HAP-1 (cell line): ENCODE results near the gene DIO1.

ENCODE experiments used
- DNase-seq, 2 experiments: peaks; one replicate each; pipeline ENCODE4 v3.0.0-alpha.2; 2016 to 2020; ENCODE audit warnings: low spot score in 2 of 2
- H3K27me3 ChIP-seq: fragments of 250-450 bp; sonication (Bioruptor Pico); 2 replicates; pipeline ENCODE4 v1.5.1; 2020; ENCODE audit warnings: low read depth, mild to moderate bottlenecking, moderate library complexity
- H3K36me3 ChIP-seq: fragments of 250-450 bp; sonication (Bioruptor Pico); replicated peaks from 2 replicates; pipeline ENCODE4 v1.5.1; 2020; ENCODE audit warnings: mild to moderate bottlenecking
- H3K4me1 ChIP-seq: fragments of 250-450 bp; sonication (Bioruptor Pico); 2 replicates; pipeline ENCODE4 v1.5.1; 2020; ENCODE audit warnings: mild to moderate bottlenecking
- H3K4me3 ChIP-seq: fragments of 250-450 bp; sonication (Bioruptor Pico); 2 replicates; pipeline ENCODE4 v1.5.1; 2020; ENCODE audit warnings: mild to moderate bottlenecking, moderate library complexity
- H3K9me3 ChIP-seq: fragments of 250-450 bp; sonication (Bioruptor Pico); 2 replicates; pipeline ENCODE4 v1.5.1; 2020; ENCODE audit warnings: mild to moderate bottlenecking, moderate library complexity
- in situ Hi-C: fragments of 300-500 bp; cut with MboI; formaldehyde crosslinking; loops from 3 replicates; pipeline ENCODE4 v1.14.3; 2020; ENCODE audit warnings: low sequenced_read_pairs, inconsistent platforms, mixed read lengths

Gene DIO1

DNA sequence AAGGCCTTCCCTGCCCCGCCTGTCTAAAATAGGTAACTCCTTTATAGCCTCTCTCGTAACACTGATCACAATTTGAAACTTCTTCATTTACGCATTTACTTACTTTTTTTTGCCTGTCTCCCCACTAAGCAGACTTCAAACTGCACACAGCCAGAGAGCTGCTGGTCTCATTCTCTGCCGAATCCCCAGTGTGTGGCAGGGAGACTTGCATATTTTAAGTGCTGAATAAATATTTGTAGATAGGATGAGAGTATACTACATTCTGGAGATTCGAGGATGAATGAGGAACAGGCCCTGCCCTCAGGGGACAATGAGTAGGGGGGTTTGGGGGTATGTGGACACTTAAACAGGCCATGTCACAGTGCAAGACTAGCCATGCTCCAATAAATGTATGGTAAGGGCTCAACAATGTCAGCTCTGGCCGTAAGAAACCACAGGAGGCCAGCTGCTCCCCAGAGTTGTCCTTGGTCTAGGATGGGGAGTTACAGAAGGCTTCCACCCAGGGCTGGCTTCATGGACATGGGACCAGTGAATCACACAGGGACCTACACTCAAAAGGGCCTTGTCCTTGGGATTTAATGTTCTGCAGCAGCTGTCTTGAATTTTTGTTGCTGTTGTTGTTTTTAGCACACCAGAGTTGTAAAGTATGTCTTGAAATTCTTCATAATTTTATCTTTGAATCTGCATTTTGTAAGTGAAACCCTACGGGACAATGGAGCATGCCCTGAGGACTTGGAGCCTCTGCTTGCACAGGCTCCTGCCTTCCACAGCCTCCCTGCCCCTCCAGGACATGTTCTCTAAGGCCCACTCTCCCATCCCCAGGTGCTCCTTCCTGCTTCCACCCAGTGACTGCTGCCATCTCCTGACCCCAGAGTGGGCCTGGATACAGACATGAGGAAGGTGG, 8.5 kb downstream of the DIO1 start:
- no peaks in the 10 kb centered on the region for H3K9me3 ChIP-seq
- no peak for DNase-seq
- no peaks in the 10 kb centered on the region; the same call in 1 of the 2 replicates for H3K4me1 ChIP-seq
- H3K36me3 ChIP-seq = no peaks in the 10 kb centered on the region
- H3K27me3 ChIP-seq = no peaks in the 10 kb centered on the region
- in situ Hi-C loops = no loop called here
- H3K4me3 ChIP-seq = no peak overlapping the region

DNA sequence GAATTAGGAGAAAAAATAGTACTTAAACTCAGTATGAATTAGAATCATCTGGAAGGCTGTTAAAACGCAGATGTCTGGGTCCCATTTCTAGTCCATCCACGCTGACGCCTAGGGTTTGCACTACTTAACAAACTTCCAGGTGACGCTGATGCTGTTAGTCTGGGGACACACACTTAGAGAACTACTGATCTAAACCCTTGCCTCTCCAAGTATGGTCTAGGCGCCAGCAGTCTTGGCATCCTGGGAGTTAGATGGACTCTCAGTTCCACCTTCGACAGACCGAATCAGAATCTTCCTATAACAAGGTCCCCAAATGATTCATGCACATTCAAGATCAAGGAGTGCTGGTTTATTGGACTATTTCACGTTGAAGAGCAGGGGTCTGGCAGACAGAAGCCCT, 11.5 kb downstream of the DIO1 start:
- in situ Hi-C loops = no loop called here
- no peaks in the 10 kb centered on the region for H3K27me3 ChIP-seq
- no peak for DNase-seq
- no peaks in the 10 kb centered on the region for H3K9me3 ChIP-seq
- H3K4me1 ChIP-seq = no peaks in the 10 kb centered on the region; the same call in 1 of the 2 replicates
- H3K36me3 ChIP-seq = no peaks in the 10 kb centered on the region
- H3K4me3 ChIP-seq = no peak overlapping the region

DNA sequence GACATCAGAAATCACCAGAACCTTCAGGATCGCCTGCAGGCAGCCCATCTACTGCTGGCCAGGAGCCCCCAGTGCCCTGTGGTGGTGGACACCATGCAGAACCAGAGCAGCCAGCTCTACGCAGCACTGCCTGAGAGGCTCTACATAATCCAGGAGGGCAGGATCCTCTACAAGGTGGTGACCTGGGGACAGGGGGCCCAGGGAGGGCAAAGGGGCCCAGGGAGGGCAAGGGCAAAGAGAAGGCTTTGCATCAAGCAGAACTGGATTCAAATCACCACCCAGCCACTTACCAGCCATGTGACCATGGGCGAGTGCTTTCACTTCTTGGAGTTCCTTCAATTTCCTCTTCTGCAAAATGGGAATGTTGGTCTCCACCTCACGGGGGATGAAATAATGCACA, 12.1 kb downstream of the DIO1 start:
- no peaks in the 10 kb centered on the region for H3K9me3 ChIP-seq
- no peaks in the 10 kb centered on the region; the same call in 1 of the 2 replicates for H3K4me1 ChIP-seq
- H3K4me3 ChIP-seq = no peak overlapping the region
- in situ Hi-C loops = no loop called here
- no peak for DNase-seq
- no peaks in the 10 kb centered on the region for H3K36me3 ChIP-seq
- H3K27me3 ChIP-seq = no peaks in the 10 kb centered on the region

DNA sequence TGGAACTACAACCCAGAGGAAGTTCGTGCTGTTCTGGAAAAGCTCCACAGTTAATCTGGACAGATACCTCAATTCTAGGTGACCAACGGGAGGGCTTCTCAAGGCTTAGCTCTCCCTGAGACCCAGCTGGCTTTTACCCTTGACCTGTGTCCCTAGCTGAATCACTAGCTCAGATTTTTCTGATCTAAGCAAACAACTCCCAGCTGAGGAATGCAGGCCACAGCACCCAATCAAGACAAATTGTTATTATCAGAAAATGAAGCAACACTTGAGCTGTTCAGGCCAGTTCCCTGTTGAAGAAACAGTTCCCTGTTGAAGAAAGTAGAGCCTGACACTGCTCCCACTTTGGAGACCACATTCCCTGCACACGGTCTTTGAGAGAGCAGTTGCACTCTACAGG, 16.0 kb downstream of the DIO1 start:
- no peaks in the 10 kb centered on the region for H3K27me3 ChIP-seq
- no peaks in the 10 kb centered on the region for H3K36me3 ChIP-seq
- in situ Hi-C loops = no loop called here
- DNase-seq = no peak
- no peaks in the 10 kb centered on the region for H3K9me3 ChIP-seq
- H3K4me3 ChIP-seq = no peak overlapping the region
- peaks cover 4% of the 10 kb centered on the region; the same call in 1 of the 2 replicates for H3K4me1 ChIP-seq

DNA sequence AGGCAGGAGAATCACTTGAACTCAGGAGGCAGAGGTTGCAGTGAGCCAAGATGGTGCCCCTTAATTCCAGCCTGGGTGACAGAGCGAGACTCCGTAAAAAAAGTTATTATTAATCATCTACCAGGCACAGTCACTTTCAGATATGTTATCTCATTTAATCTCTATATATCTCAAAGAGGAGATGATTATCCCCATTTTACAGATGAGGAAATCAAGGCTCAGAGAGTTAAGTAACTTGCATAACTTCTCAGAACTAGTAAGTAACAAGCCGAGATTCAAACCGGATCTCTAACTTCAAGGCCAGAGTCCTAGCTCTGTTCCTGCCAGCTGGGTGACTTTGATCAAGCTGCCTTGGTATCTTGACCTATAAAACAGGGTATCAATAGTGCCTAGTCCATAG, 17.5 kb downstream of the DIO1 start:
- in situ Hi-C loops = no loop called here
- Histone ChIP-seq H3K4me3 (no peak overlapping the region), H3K36me3 (no peaks in the 10 kb centered on the region), H3K9me3 (no peaks in the 10 kb centered on the region), H3K4me1 (peaks cover 4% of the 10 kb centered on the region; the same call in 1 of the 2 replicates), H3K27me3 (no peaks in the 10 kb centered on the region)
- DNase-seq = no peak

DNA sequence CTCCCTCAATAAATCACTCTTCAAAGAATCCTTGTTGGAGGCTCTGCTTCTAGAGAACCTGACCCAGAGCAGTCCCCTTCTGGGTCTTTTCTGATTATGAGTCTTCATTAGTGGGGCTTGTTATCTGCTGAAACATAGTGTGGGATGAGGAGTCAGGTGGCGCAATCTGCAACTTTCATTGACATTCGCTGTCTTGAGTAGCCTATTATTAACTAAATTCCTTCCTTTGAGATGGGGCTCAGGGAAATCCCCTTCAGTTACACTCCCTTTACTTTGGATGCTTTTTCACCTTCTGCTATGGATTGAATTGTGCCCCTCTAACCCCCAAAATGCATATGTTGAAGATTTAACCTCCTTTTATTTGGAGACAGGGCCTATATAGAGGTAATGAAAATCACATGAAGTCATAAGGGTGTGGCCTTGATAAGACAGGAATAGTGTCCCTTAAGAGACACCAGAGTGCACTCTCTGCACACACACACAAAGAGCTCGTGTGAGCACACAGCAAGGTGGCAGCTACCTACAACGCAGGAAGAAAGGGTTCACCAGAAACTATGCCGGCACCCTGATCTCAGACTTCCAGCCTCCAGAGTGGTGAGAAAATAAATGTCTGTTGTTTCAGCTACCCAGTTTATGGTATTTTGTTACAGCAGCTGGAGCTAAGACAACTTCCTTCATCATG, 19.5 kb downstream of the DIO1 start:
- no peaks in the 10 kb centered on the region for H3K36me3 ChIP-seq
- no peaks in the 10 kb centered on the region for H3K9me3 ChIP-seq
- H3K4me3 ChIP-seq = no peak overlapping the region
- no peak for DNase-seq
- in situ Hi-C loops = no loop called here
- peaks cover 4% of the 10 kb centered on the region; the same call in 1 of the 2 replicates for H3K4me1 ChIP-seq
- no peaks in the 10 kb centered on the region for H3K27me3 ChIP-seq

DNA sequence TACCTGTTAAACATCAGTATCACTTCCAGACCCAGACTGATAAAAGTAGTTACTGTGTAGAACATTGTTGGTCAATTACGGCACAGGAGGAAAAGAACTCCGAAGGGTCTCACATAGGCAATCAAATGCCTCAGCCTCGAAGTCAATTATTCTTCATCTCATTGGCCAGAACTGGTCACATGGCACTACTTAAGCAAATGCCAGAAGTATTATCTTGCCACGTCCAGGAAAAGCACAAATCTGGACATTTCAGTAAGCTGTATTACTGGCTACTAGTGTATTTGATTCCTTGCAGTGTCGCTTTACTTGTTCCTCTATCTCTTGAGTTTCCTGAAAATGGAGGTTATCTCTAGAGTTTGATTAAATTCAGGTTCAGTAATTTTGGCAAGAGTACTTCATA, 24.4 kb downstream of the DIO1 start:
- no peaks in the 10 kb centered on the region for H3K27me3 ChIP-seq
- H3K4me1 ChIP-seq = peaks cover 4% of the 10 kb centered on the region; the same call in 1 of the 2 replicates
- in situ Hi-C loops = no loop called here
- no peak overlapping the region for H3K4me3 ChIP-seq
- DNase-seq = no peak
- H3K36me3 ChIP-seq = no peaks in the 10 kb centered on the region
- no peaks in the 10 kb centered on the region for H3K9me3 ChIP-seq

DNA sequence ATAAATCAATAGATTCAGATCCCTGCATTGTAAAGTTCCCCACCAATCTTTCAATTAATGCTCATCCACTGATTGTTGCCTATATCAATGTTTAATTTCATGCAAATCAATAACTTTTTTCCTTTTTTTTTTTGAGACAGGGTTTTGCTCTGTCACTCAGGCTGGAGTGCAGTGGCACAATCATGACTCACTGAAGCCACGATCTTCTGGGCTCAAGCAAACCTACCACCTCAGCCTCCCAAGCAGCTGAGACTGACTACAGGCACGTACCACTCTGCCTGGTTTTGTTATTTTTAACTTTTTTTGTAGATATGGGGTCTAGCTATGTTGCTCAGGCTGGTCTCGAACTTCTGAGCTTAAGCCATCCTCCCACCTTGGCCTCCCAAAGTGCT, 25.7 kb downstream of the DIO1 start:
- in situ Hi-C loops = no loop called here
- Histone ChIP-seq H3K36me3 (no peaks in the 10 kb centered on the region), H3K9me3 (no peaks in the 10 kb centered on the region), H3K4me1 (no peaks in the 10 kb centered on the region), H3K4me3 (no peak overlapping the region), H3K27me3 (no peaks in the 10 kb centered on the region)
- DNase-seq = no peak

DNA sequence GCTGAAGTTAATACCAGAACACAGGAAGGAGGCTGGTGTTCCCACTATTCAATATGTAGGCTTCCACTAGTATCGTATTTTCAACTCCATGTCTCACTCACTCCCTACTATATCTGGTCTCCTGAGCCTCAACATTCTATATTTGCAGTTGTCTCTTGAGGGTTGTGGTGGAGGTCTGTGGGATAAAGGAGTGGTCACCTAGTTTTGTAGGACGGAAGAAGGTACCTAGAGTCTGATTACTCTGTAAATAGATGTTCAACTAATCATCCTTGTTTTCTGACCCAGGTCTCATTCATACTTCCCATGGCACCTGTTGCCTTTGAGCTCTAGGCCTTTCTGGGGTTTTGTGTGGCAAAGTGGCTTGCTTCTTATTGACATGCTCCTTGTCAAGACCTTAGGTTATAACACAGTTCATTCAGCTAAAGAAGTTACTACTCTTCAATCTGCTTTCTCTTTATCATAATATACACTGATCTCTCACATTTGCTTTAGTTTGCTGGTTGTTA, 33.4 kb downstream of the DIO1 start:
- in situ Hi-C loops = no loop called here
- no peaks in the 10 kb centered on the region; the same call in 1 of the 2 replicates for H3K4me1 ChIP-seq
- H3K4me3 ChIP-seq = no peak overlapping the region
- H3K9me3 ChIP-seq = peaks cover 3% of the 10 kb centered on the region; the same call in 1 of the 2 replicates
- no peak for DNase-seq
- H3K27me3 ChIP-seq = no peaks in the 10 kb centered on the region
- peaks cover 8% of the 10 kb centered on the region for H3K36me3 ChIP-seq

DNA sequence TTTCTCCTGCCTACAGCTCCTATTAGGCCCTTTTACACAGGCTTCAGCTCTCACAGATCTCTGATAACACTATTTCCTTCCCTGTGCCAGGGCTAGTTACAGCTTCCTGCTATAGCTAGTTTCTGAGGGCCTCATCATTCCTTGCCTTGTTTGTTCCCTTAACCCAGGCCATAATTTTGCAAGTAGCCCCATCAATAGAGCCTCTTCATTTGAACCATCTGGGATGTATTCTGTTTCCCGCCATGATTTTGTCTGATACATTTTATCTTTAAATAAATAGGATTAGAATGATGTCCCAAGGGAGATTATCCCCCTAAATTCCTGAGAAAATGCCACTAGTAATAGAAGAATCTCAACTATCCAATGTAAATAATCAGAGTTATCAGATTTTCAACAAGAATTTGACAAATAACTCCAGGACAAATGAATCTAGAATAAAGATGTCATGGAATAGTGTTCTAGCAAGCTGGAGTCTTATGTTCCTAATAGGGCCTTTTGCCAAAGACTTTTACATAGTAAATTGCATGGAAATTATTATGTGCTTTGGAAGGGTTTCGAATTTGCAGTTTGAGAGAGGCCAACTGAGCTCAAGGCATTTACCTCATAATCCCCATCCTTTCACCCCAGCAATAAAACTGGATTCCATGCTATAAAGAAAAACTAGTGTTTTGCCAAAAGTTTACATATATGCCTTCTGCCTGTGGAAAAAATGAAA, 35.4 kb downstream of the DIO1 start:
- in situ Hi-C loops = no loop called here
- H3K4me1 ChIP-seq = no peaks in the 10 kb centered on the region; the same call in 1 of the 2 replicates
- peaks cover 8% of the 10 kb centered on the region for H3K36me3 ChIP-seq
- H3K4me3 ChIP-seq = no peak overlapping the region
- H3K9me3 ChIP-seq = peaks cover 3% of the 10 kb centered on the region; the same call in 1 of the 2 replicates
- H3K27me3 ChIP-seq = no peaks in the 10 kb centered on the region
- DNase-seq = no peak

DNA sequence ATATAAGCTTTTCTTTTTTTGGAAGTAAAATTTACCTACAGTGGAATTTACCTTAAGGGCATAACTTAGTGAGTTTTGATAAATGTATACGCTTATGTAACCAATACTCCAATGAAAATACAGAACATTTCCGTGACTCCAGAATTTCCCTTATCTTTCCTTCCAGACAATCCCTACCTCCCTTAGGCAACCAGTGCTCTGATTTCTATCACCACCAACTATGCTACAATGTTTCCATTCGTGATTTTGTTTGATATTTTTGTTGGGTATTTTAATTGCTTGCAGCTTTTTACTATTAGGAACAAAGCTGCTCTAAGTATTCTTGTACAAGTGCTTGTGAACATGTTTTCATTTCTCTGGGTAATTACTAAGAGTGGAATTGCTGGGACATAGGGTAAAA, 36.9 kb downstream of the DIO1 start:
- DNase-seq = no peak
- Histone ChIP-seq H3K4me3 (no peak overlapping the region), H3K4me1 (no peaks in the 10 kb centered on the region; the same call in 1 of the 2 replicates), H3K27me3 (no peaks in the 10 kb centered on the region), H3K36me3 (peaks cover 8% of the 10 kb centered on the region), H3K9me3 (peaks cover 3% of the 10 kb centered on the region; the same call in 1 of the 2 replicates)
- in situ Hi-C loops = no loop called here

DNA sequence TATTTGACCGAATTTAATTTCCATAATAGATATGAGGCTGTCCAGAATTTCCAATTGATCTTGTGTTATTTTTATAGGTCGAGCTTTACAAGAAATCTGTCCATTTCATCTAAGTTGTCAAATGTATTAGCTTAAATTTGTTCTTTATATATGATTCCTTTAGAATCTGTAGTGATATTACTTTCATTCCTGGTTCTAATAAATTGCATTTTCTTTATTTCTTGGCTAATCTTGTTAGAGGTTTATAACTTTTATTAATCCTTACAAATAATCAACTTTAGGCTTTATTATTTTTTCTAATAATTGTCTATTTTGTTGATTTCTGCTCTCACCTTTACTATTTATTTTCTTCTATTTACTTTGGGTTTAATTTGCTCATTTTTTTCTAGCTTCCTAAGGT, 37.5 kb downstream of the DIO1 start:
- no peak for DNase-seq
- Histone ChIP-seq H3K27me3 (no peaks in the 10 kb centered on the region), H3K9me3 (peaks cover 3% of the 10 kb centered on the region; the same call in 1 of the 2 replicates), H3K4me1 (no peaks in the 10 kb centered on the region; the same call in 1 of the 2 replicates), H3K4me3 (no peak overlapping the region), H3K36me3 (peaks cover 8% of the 10 kb centered on the region)
- in situ Hi-C loops = no loop called here

DNA sequence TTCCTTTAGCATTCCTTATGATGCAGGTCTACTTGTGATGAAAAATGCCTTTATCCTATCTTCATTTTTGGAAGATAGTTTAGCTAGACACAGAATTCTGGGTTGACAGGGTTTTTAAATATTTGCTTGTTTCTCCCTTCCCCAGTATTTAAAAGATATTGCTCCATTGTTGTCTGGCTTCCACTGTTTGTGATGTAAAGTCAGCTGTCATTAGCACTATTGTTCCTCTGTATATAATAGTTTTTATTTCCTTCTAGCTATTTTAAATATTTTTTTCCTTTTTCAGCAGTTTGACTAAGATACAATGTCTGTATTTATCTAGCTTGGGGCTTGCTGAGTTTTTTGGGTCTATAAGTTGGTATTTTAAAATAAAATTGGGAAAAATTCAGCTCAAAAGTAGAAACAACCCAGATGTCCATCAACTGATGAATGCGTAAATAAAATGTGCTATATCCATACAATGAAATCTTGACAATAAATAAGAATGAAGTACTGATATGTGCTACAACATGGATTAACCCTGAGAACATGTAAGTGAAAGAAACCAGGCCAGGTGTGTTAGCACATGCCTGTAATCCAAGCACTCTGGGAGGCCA, 40.3 kb downstream of the DIO1 start:
- no peaks in the 10 kb centered on the region for H3K27me3 ChIP-seq
- H3K9me3 ChIP-seq = peaks cover 3% of the 10 kb centered on the region; the same call in 1 of the 2 replicates
- H3K4me3 ChIP-seq = no peak overlapping the region
- no peaks in the 10 kb centered on the region; the same call in 1 of the 2 replicates for H3K4me1 ChIP-seq
- H3K36me3 ChIP-seq = no peaks in the 10 kb centered on the region
- in situ Hi-C loops = no loop called here
- no peak for DNase-seq
